Hepatocyte (in vitro differentiated cells): Measurements from ENCODE around the gene SSR2. TPM values are rescaled to one million over a fixed set of nuclear protein-coding genes. Genes with fewer than 3 reads are reported as not detected.

Experiments used
- DNase-seq: peaks from one replicate; pipeline ENCODE4 v3.0.0-alpha.2; 2016; ENCODE audit warnings: low spot score
- H2AFZ ChIP-seq: fragments of 200-600 bp; sonication (generic); 2 replicates; pipeline ENCODE4 v1.6.0; 2016; ENCODE audit warnings: antibody characterized with exemption, mild to moderate bottlenecking
- H3K27ac ChIP-seq: fragments of 200-600 bp; sonication (generic); 2 replicates; pipeline ENCODE4 v1.5.1; 2016; ENCODE audit warnings: mild to moderate bottlenecking
- H3K27me3 ChIP-seq: fragments of 200-600 bp; sonication (generic); 2 replicates; pipeline ENCODE4 v1.6.1; 2016
- H3K36me3 ChIP-seq: fragments of 200-600 bp; sonication (generic); replicated peaks from 2 replicates; pipeline ENCODE4 v1.5.1; 2016; ENCODE audit warnings: low read depth; ENCODE audit not compliant: insufficient read depth
- H3K4me1 ChIP-seq: fragments of 200-600 bp; sonication (generic); 2 replicates; pipeline ENCODE4 v1.5.1; 2016; ENCODE audit warnings: mild to moderate bottlenecking, moderate library complexity; ENCODE audit not compliant: insufficient read depth
- H3K4me2 ChIP-seq: fragments of 200-600 bp; sonication (generic); 2 replicates; pipeline ENCODE4 v1.6.0; 2016
- H3K4me3 ChIP-seq: fragments of 200-600 bp; sonication (generic); 2 replicates; pipeline ENCODE4 v1.5.1; 2016; ENCODE audit warnings: mild to moderate bottlenecking
- H3K79me2 ChIP-seq: fragments of 200-600 bp; sonication (generic); 2 replicates; pipeline ENCODE4 v1.6.0; 2017; ENCODE audit warnings: mild to moderate bottlenecking
- H3K9me2 ChIP-seq: fragments of 200-600 bp; sonication (generic); replicated peaks from 2 replicates; pipeline ENCODE4 v1.6.0; 2017; ENCODE audit warnings: mild to moderate bottlenecking; ENCODE audit not compliant: insufficient read depth
- H3K9me3 ChIP-seq: fragments of 200-600 bp; sonication (generic); 2 replicates; pipeline ENCODE4 v1.5.1; 2016; ENCODE audit warnings: low read depth, mild to moderate bottlenecking
- H4K20me1 ChIP-seq: fragments of 200-600 bp; sonication (generic); 2 replicates; pipeline ENCODE4 v1.6.0; 2016; ENCODE audit warnings: mild to moderate bottlenecking; ENCODE audit not compliant: insufficient read depth, poor library complexity, severe bottlenecking
- EZH2 ChIP-seq: fragments of 200-600 bp; sonication (generic); IDR thresholded peaks from 2 replicates; pipeline ENCODE4 v1.6.1; 2016; ENCODE audit warnings: antibody characterized with exemption, mild to moderate bottlenecking, borderline replicate concordance
- EZH2phosphoT487 ChIP-seq: fragments of 200-600 bp; sonication (generic); IDR thresholded peaks from one replicate; pipeline ENCODE4 v1.6.1; 2018; ENCODE audit warnings: antibody characterized with exemption, mild to moderate bottlenecking, low read depth, moderate library complexity; ENCODE audit not compliant: unreplicated experiment, severe bottlenecking
- WGBS: methylation state at CpG from one replicate; pipeline ENCODE4 v1.1.6; 2016; ENCODE audit warnings: low lambda C conversion rate; ENCODE audit errors: missing lambda C conversion rate; 5-methylcytosine and 5-hydroxymethylcytosine counted together
- polyA plus RNA-seq: library from polyadenylated mRNA; unstranded; fragments of >200 nt; fragmentation: Nextera tagmentation; extraction: Ambion mirVana; gene quantifications from 2 replicates; pipeline ENCODE4 v1.2.1, GENCODE V29; 2016
- total RNA-seq: library from RNA; depleted of rRNA; stranded (reverse); fragments of >200 nt; gene quantifications from 2 replicates; pipeline ENCODE4 v1.2.3, GENCODE V29; 2014
- TF ChIP-seq, protein P1 (sequence below): fragments of 200-600 bp; sonication (generic); IDR thresholded peaks from 2 replicates; pipeline ENCODE4 v1.5.1; 2016; ENCODE audit warnings: antibody characterized with exemption, mild to moderate bottlenecking; ENCODE audit not compliant: poor library complexity

Gene SSR2
- total and polyA plus RNA-seq, 2 experiments from 2014 or later, result 326 to 393 TPM

DNA sequence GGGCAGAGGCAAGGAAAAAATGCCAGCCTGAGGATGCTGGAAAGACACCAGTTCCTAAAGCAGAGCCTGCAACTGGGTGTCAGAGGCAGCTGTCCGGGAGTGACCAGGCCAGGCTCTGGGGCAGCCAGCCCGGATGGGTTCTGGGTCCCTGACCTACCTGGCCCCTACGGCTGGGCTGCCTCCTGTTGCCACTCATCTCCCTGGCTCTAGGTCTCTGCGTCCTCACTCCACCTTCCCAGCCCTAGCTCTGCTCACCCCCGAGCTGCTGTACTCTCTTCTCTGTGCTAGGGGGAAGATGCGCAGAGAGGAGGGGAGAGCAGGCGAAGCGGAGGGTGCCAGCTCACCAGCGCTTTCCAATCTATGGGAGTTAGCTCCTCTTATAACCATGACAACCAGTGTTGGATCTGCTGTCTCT lies 51.4 kb downstream of the SSR2 start:
- WGBS, result 89% methylated on average over 9 of the region's 9 CpGs
- H3K27me3 ChIP-seq, result no peaks in the 10 kb centered on the region
- H3K4me1 ChIP-seq, result peaks cover 9% of the 10 kb centered on the region
- H3K9me2 ChIP-seq, result no peaks in the 10 kb centered on the region
- peaks cover 51% of the 10 kb centered on the region for H4K20me1 ChIP-seq
- no peak overlapping the region for H3K4me3 ChIP-seq
- H3K27ac ChIP-seq, result no peak overlapping the region
- peaks cover 68% of the 10 kb centered on the region for H3K79me2 ChIP-seq
- no peak overlapping the region for H3K4me2 ChIP-seq
- H3K9me3 ChIP-seq, result no peaks in the 10 kb centered on the region
- DNase-seq, result no peak
- TF ChIP-seq, protein P1, sequence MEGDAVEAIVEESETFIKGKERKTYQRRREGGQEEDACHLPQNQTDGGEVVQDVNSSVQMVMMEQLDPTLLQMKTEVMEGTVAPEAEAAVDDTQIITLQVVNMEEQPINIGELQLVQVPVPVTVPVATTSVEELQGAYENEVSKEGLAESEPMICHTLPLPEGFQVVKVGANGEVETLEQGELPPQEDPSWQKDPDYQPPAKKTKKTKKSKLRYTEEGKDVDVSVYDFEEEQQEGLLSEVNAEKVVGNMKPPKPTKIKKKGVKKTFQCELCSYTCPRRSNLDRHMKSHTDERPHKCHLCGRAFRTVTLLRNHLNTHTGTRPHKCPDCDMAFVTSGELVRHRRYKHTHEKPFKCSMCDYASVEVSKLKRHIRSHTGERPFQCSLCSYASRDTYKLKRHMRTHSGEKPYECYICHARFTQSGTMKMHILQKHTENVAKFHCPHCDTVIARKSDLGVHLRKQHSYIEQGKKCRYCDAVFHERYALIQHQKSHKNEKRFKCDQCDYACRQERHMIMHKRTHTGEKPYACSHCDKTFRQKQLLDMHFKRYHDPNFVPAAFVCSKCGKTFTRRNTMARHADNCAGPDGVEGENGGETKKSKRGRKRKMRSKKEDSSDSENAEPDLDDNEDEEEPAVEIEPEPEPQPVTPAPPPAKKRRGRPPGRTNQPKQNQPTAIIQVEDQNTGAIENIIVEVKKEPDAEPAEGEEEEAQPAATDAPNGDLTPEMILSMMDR, result no peak
- TF ChIP-seq EZH2, result no peak
- no peak overlapping the region for H2AFZ ChIP-seq
- H3K36me3 ChIP-seq, result no peaks in the 10 kb centered on the region

DNA sequence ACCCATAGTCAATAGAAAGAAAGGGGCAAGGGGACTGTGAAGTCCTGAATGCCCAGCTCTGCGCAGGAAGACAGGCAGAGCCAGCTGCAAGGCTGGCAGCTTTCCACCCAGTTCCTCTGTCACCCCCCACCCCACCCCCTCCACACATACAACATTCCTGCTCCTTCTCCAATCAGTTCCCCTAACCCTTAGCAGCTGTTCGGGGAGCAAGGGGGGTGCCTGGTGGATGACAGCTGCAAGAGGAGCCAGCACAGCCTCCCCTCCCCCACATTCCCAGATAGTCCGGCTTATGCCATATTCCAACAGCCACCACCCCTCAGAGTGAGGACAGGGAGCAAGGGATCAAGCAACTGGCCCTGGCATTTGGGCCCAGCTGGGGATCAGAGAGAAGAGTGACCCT lies 52.1 kb downstream of the SSR2 start:
- Histone ChIP-seq H3K4me1 (peaks cover 3% of the 10 kb centered on the region), H3K27me3 (no peaks in the 10 kb centered on the region), H3K9me3 (no peaks in the 10 kb centered on the region), H2AFZ (no peak overlapping the region), H4K20me1 (peaks cover 44% of the 10 kb centered on the region), H3K27ac (no peak overlapping the region), H3K4me3 (no peak overlapping the region), H3K9me2 (no peaks in the 10 kb centered on the region), H3K79me2 (peaks cover 61% of the 10 kb centered on the region), H3K36me3 (no peaks in the 10 kb centered on the region), H3K4me2 (no peak overlapping the region)
- TF ChIP-seq, protein P1, result no peak
- TF ChIP-seq EZH2phosphoT487 (no peak), EZH2 (no peak)
- DNase-seq, result no peak
- WGBS, result 57% methylated on average over 3 of the region's 3 CpGs

DNA sequence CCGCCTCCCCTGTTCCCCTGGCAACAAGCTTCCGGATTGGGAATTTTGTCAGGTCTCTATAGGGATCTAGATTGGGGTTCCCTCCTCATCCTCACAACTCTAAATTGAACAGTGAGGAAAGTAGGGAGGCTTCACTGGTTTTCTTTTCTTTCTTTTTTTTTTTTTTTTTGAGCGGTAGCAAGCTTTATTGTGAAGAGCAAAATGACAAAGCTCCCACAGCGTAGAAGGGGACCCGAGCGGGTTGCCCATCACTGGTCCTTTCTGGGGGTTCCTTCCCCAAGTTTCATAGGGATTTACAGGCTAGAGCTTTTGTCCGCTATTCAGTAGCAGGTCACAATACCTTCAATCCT lies 52.7 kb downstream of the SSR2 start:
- no peaks in the 10 kb centered on the region for H3K9me3 ChIP-seq
- peaks cover 43% of the 10 kb centered on the region for H4K20me1 ChIP-seq
- 84% methylated on average over 7 of the region's 7 CpGs for WGBS
- peaks cover 3% of the 10 kb centered on the region for H3K4me1 ChIP-seq
- H3K27ac ChIP-seq, result no peak overlapping the region
- TF ChIP-seq, protein P1, result no peak
- TF ChIP-seq EZH2phosphoT487, result no peak
- TF ChIP-seq EZH2, result no peak
- no peaks in the 10 kb centered on the region for H3K9me2 ChIP-seq
- H3K36me3 ChIP-seq, result no peaks in the 10 kb centered on the region
- no peak overlapping the region for H3K4me3 ChIP-seq
- H2AFZ ChIP-seq, result no peak overlapping the region
- DNase-seq, result no peak
- H3K79me2 ChIP-seq, result peaks cover 54% of the 10 kb centered on the region
- no peak overlapping the region for H3K4me2 ChIP-seq
- H3K27me3 ChIP-seq, result no peaks in the 10 kb centered on the region
